GM21515 (cell line): ENCODE results near the gene TRIM66.
A peak's percentile ranks its signal among the peaks of the same experiment; 100 is the strongest.

Source experiments
- ATAC-seq: cut with Tn5 transposase; IDR thresholded peaks from one replicate; pipeline ENCODE4 v1.9.1; 2021; ENCODE audit not compliant: unreplicated experiment

The TRIM66 gene

DNA sequence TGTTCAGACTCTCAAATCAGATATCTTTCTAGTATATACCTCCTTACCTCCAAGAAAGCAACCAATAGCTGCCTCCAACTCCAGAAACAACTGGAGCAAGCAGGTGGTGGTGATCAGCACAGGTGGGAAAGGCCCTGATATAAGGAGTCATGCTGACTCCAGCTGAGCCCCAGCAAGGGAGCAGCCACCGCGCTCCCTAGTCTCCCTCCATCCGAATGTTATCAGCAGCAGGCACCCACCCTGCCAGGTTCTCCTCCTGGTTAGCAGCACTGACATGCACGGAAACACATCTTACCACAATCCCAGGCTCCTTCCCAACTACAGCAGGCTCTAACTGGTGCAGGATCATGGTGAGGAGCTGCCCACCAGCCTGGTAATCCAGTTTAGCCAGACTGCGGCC, 69.9 kb downstream of the TRIM66 start:
- ATAC-seq = no peak

- ATAC-seq = no peak
Measured at GRCh38 chr11:8610532-8611116, 71.8 kb downstream of the TRIM66 start.

DNA sequence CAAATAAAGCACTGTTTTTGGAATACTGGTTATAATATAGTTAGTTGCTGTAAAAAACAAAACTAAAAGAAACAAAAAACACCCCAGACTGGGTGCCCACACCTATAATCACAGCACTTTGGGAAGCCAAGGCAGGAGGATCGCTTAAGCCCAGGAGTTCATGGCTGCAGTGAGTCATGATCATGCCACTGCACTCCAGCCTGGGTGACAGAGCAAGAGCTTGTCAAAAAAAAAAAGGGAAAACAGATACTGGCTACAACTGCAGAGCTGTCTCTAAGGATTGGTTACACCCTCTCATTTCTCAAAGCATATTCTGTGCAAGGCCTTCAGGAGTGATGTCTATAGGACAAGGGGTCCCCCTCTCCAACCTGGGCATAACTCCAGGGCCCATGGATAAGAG, 73.8 kb downstream of the TRIM66 start:
- ATAC-seq = no peak

- no peak for ATAC-seq
Measured at GRCh38 chr11:8605971-8606563, 76.4 kb downstream of the TRIM66 start.

DNA sequence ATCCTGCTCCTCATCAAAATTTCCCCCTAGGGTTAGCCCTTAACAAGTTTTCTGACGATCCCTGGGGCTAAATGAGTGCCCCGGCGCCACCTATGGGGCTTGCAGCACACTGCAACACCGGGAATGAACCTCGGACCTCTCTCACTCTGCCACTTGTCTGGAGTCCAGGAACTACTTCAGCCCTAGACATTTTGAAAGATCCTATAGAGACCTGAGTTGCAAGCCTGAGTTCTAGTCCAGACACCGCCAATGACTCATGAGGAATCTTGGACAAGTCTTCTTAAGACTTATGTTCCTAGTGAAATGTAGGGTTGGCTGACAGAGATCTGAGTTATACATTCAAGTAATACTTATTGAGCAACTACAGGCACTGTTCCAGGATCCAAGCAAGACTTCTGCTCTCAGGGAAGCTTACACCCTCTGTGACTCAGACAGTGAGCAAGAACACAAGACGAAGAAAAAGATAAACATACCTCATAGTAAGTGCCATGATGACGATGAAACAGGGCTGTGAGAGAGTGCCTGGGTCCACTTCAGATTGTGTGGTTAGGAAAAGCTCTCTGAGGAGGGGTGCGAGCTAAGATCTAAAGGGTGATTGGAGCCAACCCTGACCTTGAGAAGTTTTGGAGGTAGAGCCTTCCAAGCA, 78.3 kb downstream of the TRIM66 start:
- ATAC-seq = peak; percentile 87

GRCh38 chr11:8603696-8604077, 78.8 kb downstream of the TRIM66 start:
- ATAC-seq = no peak

- ATAC-seq = no peak
Measured at GRCh38 chr11:8601376-8602133, 80.9 kb downstream of the TRIM66 start.

DNA sequence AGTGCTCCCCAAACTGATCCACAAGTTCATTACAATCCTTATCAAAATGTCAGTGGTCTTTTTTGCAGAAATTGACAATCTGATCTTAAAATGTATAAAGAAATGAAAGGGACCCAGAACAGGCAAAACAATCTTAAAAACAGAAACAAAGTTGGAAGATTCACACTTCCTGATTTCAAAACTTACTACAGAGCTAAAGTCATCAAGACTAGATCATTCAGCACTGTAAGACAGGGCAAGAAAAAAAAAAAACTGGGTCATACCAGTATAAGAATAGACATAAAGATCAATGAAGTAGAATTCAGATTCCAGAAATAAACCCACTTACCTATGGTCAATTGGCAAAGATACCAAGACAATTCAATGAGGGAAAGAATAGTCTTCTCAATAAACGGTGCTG, 84.0 kb downstream of the TRIM66 start:
- no peak for ATAC-seq

GRCh38 chr11:8597182-8597581, 85.3 kb downstream of the TRIM66 start:
- no peak for ATAC-seq

DNA sequence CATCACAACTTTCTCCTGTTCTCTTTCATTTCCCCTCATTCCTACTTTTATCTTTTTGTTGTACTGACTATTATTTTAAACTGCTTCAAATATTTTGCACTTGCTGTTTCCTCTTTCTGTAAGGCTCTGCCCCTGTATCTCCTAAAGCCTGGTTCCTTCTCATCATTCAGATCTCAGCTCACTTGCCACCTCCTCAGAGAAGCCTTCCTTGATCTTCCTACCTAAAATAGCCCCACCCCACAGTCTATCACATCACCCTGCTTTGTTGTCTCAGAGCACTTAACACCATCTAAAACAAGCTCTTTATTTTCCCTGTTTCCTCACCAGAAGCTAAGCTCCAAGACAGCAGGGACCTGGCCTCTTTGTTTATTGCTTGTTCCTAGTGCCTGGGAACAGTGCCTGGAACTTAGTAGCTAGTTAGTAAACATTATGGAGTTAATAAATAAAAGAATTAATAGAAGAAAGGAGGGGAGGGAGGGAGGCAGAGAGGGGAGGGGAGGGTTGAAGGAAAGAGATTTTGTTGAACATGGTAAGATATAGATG, 85.9 kb downstream of the TRIM66 start:
- ATAC-seq = no peak

GRCh38 chr11:8593935-8594909, 88.2 kb downstream of the TRIM66 start, which contains the start of gene STK33:
TSS of gene STK33 (minus strand) at chr11:8594228. CDS start at chr11:8474905, 119,323 bp downstream.
- ATAC-seq = peak; percentile 93

DNA sequence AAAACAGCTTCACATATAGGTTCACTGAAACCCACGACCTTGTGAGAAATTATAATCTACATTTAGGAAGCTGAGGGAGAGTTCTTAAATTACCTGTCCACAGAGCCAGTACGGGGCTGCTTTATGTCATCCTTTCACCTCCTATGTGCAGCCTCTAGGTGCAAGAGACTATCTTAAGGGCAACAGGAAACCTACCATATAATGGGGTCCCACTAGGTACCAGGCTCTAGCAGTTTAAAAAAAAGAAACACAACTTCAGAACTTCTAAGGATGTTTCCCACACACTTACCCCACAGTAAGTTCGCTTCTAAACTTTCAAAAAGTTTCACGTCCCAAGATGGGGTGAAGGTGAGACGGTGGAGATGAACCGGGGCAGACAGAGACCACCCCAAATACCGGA, 89.0 kb downstream of the TRIM66 start:
- ATAC-seq = peak; percentile 24

GRCh38 chr11:8587915-8588314, 94.5 kb downstream of the TRIM66 start:
- ATAC-seq = no peak

- no peak for ATAC-seq
Measured at GRCh38 chr11:8586805-8587204, 95.7 kb downstream of the TRIM66 start.

DNA sequence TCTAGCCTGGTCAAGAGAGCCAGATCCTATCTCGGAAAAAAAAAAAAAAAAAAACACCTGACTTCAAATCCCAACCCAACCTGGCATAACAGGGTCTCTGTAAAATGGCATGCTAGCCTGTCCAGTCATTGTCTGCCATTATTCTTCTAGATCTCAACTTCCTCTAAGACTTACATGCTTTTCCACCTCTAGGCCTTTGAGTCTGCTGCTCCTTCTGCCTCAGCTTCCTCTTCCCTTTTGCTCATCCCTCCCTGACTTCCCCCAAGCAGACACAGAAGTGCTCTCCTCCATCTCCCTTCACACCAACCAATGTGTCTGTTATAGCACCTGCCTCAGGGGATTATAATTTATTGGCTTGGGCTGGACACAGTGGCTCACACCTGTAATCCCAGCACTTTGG, 96.3 kb downstream of the TRIM66 start:
- no peak for ATAC-seq

DNA sequence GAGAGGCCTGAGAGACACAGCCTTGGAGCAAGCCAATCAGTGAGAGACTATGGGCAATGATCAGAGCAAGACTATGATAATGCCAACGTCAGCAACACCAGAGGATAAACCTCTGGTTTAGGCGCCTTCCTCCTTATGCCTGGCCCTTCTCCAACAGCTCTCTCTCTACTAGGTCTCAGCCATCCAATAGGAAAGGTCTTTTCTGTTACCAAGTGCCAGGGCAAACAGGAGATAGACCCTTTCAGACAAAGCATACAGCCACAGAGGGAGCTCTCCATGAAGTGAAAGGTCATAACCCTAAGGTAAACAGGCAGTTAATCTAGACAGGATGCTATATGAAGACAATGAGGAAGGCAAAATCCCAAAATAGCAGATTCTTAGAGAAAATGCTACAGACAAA, 98.0 kb downstream of the TRIM66 start:
- no peak for ATAC-seq

DNA sequence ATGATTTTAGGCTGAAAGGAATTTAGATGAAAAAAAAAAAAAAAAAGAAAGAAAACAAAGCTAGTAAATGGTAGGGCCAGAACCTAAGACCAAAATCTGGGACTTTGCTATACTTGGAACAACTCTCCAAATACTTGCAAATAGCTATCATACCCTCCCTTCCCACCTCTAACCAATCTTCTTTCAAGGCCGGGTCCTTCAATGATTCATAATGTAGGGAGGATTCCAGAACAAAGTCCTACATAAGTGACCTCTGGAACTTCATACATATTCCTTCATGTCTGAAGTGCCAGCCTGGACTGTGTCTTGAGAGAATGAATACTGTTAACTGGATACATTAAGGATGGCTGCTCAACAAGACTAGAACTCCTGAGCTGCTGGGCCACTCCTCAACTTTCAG, 98.4 kb downstream of the TRIM66 start:
- ATAC-seq = no peak

GRCh38 chr11:8581300-8581699, 101.2 kb downstream of the TRIM66 start:
- ATAC-seq = no peak

- no peak for ATAC-seq
Measured at GRCh38 chr11:8577791-8578581, 104.5 kb downstream of the TRIM66 start.

- ATAC-seq = no peak
Measured at GRCh38 chr11:8574798-8575197, 107.7 kb downstream of the TRIM66 start.
